ENCODE data around the gene GCSAML.

Gene GCSAML

DNA sequence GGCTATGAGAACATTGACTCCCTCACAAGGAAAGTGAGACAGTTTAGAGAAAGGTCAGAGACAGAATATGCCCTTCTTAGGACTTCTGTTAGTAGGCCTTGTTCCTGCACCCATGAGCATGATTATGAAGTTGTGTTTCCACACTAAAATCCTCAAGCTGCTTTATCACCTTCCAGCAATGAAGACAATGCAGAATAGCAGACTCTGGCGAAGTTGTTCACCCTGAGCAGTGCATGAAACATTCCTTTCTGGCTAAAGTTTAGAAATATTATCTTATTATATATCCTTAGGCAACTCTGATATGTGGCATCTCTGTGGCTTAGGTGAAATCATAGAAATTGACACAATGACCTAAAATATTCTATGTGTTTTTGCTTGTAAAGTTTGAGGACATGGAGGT is 25.3 kb downstream of the GCSAML start:
- no peak for DNase-seq (ENCODE audit: low read depth in 2 of 2, low spot score in 1 of 2)

DNA sequence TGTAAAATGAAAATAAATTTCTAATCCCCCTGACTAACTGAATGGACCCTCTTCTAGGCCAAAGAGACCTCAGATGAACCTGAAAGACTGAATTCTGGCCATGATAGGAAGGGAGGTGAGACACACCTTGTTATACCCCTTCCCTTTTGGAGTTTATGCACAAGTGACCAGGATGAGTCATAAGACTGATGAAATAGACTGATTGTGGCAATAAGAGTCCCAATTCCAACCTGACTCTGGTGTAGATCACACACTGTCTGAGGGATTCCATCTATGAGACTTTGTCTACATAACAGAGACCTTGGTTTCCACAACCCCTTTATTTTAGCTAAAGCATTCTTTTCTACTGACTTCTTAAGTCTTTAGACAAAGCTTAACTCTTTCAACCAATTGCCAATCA is 25.7 kb downstream of the GCSAML start:
- DNase-seq (ENCODE audit: low read depth in 2 of 2, low spot score in 1 of 2) = no peak

DNA sequence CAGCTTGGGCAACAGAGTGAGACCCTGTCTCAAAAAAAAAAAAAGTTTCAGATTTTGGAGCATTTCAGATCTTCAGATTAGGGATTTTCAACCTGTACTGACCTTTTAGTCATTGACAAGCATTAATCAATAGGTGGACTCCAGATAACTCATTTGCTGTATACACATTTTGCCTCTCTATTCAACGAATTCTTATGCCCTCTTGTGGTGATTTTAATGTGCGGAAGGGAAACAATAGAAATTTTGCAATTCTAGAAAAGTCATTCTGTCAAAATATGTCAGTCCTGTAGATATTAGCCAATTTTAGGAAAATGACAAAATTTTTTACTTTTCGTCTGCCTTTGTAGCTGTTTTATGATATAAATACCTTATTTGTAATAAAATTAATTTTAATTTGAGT is 27.6 kb downstream of the GCSAML start:
- DNase-seq (ENCODE audit: low read depth in 2 of 2, low spot score in 1 of 2) = no peak

DNA sequence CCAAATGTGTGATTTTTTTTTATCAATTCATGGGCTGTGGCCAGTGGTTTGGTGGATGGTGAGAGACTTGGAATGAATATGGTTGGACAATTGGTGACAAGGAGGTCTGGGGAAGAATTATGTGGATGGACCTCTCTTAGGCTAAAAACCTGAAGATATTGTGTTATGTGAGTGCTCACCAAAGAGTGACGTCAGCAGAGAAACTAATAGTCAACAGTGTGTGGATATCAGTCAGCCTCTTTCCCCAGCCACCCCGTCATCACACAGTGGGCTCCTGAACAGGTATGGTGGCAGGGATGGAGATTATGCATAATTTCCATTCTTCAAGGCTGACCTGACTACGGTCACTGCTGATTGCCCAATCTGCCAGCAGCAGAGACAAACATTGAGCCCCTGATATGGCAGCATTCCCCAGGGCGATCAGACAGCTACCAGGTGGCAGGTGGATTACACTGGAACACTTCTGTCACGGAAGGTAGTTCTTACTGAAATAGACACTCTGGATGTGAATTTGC is 30.1 kb downstream of the GCSAML start:
- DNase-seq (ENCODE audit: low read depth in 2 of 2, low spot score in 1 of 2) = no peak

DNA sequence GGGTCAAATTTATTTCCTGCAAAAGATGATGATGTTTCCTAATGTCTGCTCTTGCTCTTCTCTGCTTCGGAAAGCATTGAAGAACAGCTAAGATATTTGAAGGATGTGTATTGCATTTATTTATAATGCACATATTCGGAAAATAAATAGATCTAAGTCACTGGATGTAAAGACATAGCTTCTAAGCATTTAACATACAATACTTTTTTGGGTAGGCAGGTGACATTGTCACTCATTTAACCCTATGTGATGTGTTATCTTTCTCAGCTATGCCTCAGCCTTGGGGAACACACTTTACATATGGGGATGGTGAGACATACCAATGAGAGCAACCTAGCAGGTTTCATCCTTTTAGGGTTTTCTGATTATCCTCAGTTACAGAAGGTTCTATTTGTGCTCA is 39.1 kb downstream of the GCSAML start, which contains the start of gene OR2G2:
Gene OR2G2, plus strand, starts transcription at position 301 of the 400 bp plus-strand sequence. Its CDS starts 0 bp downstream, at position 301.
- no peak for DNase-seq (ENCODE audit: low read depth in 2 of 2, low spot score in 1 of 2)

DNA sequence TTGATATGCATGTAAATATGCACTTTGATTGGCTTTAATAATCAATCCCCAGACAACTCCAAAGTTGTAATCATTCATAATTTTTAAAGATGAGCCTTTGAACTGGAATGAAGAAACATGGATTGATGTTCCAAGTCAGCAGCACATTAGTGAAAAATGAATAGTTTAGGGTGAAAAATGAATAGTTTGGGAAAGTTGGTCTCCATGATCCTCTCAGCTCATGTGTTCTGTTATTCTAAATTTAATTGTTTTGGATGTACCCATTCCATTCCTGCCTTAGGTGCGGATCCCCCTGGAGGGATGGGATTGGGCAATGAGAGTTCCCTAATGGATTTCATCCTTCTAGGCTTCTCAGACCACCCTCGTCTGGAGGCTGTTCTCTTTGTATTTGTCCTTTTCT is 56.4 kb downstream of the GCSAML start, which contains the start of gene OR2G3:
Gene OR2G3, plus strand, starts transcription at position 301 of the 400 bp plus-strand sequence. Its CDS starts 0 bp downstream, at position 301.
- DNase-seq (ENCODE audit: low read depth in 2 of 2, low spot score in 1 of 2) = no peak

DNA sequence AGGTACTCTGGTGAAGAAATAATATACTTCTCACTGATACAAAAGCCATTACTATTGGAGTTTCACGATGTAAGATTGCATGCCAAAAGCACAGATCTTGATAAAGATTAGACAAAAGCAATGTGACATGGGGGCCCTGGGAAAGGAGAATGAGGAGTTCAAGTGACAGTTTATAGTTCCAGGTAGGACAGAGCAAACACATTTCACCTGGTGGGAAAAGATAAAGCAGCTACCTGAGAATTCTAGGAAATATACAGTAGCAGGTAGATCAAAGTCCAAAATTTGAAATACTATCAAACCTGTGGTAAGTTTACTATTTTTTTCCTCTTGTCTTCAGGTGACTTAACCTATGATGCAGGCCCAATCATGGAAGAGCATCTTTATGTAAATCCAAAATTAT is 64.5 kb downstream of the GCSAML start:
- no peak for DNase-seq (ENCODE audit: low read depth in 2 of 2, low spot score in 1 of 2)

DNA sequence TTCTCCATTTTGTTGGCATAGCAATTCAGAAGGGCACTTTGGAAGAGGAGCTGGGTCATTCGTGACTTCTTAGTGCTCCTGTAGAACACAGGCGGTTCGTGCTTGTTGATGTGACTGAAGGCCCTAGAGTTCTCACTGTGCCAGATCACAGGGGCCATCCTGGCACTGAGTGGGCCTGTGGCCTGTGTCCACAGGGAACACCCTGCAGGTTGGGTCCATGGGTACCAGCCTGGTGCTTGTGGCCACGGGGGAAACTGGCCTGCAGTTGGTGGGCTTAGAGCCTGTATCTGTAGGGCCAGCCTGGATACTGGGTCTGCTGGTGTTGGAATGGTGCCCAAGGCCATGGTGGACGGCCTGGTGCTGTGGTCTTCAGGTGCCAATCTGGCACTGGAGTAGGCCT is 65.7 kb downstream of the GCSAML start:
- no peak for DNase-seq (ENCODE audit: low read depth in 2 of 2, low spot score in 1 of 2)
